ENCODE measurements around the gene RPTOR.

The RPTOR gene

DNA sequence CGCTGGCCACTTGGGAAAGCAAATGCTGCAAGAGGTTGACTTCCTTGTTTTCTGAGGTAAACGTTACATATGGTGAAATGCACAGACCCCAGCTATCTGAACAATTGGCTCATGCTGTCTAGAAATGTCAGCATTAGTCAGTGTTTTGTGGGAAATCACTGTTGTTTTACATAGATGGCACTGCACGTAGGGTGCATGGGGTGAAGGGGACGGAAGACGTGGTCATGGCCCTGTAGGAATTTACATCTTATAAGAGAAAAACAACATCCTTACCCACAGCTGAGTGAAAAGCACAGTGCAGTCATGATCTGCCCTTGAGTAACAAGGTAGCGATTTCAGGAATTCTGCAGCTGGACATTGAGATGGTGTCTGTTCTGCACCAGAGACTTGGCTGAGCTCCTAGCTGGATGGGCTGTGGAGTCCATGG is 15.2 kb downstream of the RPTOR start:
- H3K27ac ChIP-seq (replicated peaks; ENCODE audit: low read length): no peak overlapping the region
- no CpG with 5 or more reads among the region's 6 CpGs for WGBS, 2 donors (ENCODE audit: extremely low coverage in 2 of 2, insufficient read length in 2 of 2, insufficient replicate concordance in 1 of 2)

DNA sequence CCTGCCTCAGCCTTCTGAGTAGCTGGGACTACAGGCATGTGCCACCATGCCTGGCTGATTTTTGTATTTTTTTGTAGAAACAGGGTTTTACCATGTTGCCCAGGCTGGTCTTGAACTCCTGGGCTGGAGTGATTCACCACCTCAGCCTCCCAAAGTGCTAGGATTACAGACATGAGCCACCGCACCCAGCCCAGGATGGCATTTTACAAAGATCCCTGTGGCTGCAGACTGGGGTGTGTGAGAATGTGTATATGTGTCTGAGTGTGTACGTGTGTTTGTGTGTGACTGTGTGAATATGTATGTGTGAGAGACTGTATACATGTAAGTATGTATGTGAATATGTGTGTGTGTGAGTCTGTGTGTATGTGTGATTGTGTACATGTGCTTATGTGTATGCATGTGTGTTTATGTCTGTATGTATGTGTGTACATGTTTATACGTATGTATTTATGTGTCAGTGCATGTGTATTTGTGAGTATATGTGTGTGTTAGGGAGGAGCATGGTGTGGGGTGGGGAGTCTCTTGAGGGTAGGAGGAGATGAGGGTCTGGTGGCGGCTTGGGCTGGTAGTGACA is 17.0 kb downstream of the RPTOR start:
- H2BK15ac ChIP-seq (ENCODE audit: low read length): no peak overlapping the region
- peak overlapping the region; percentile 2 for H3K9ac ChIP-seq (ENCODE audit: low read depth, low read length, poor library complexity)
- H2AFZ ChIP-seq (ENCODE audit: low read length): no peak overlapping the region
- peaks cover 0 to 2% of the 10 kb centered on the region in 2 donors for H3K36me3 ChIP-seq (replicated peaks in 1 of 2; ENCODE audit: control insufficient read depth in 2 of 2, insufficient read depth in 2 of 2, low read length in 2 of 2)
- no peak overlapping the region for H4K91ac ChIP-seq (ENCODE audit: low read depth, low read length, poor library complexity)
- H3K4me2 ChIP-seq (ENCODE audit: insufficient read depth, low read length, poor library complexity, severe bottlenecking): no peak overlapping the region
- H3K23ac ChIP-seq (ENCODE audit: low read depth, low read length, poor library complexity): no peak overlapping the region
- peaks cover 5% of the 10 kb centered on the region for H3K79me1 ChIP-seq (ENCODE audit: low read depth, low read length)
- no peak overlapping the region for H3K4me3 ChIP-seq (ENCODE audit: low read length in 2 of 2)
- H2BK5ac ChIP-seq (ENCODE audit: low read length): no peak overlapping the region
- H3K9me3 ChIP-seq (replicated peaks in 1 of 2; ENCODE audit: control insufficient read depth in 2 of 2, insufficient read depth in 1 of 2, low read depth in 1 of 2, low read length in 2 of 2): no peaks in the 10 kb centered on the region
- no peak overlapping the region for H2BK120ac ChIP-seq (ENCODE audit: low read depth, low read length)
- H3K27me3 ChIP-seq (ENCODE audit: control insufficient read depth in 3 of 3, insufficient read depth in 3 of 3, low read depth in 1 of 3, low read length in 3 of 3): no peaks in the 10 kb centered on the region
- WGBS, 2 donors (ENCODE audit: extremely low coverage in 2 of 2, insufficient read length in 2 of 2, insufficient replicate concordance in 1 of 2): no CpG with 5 or more reads among the region's 4 CpGs
- H2AK5ac ChIP-seq (ENCODE audit: low read depth, low read length): no peak overlapping the region
- DNase-seq (ENCODE audit: low spot score): no peak
- H4K8ac ChIP-seq (ENCODE audit: low read depth, low read length): no peak overlapping the region
- no peak overlapping the region for H3K14ac ChIP-seq (ENCODE audit: low read length)
- no peak overlapping the region for H3K18ac ChIP-seq (ENCODE audit: low read length)
- no peak overlapping the region for H3K4ac ChIP-seq (ENCODE audit: low read length)
- H3K4me1 ChIP-seq (ENCODE audit: control insufficient read depth in 2 of 2, insufficient read depth in 1 of 2, low read depth in 1 of 2, low read length in 2 of 2): peaks cover 7 to 14% of the 10 kb centered on the region in 2 donors
- no peak overlapping the region for H3K27ac ChIP-seq (replicated peaks; ENCODE audit: low read length)
- H2BK12ac ChIP-seq (ENCODE audit: low read length): no peak overlapping the region

More for the DNA sequence above, 15.2 kb downstream of the RPTOR start:
- no peak overlapping the region for H4K91ac ChIP-seq (ENCODE audit: low read depth, low read length, poor library complexity)
- no peak overlapping the region for H2AK5ac ChIP-seq (ENCODE audit: low read depth, low read length)
- H3K27me3 ChIP-seq (ENCODE audit: control insufficient read depth in 3 of 3, insufficient read depth in 3 of 3, low read depth in 1 of 3, low read length in 3 of 3): no peaks in the 10 kb centered on the region
- H3K36me3 ChIP-seq (replicated peaks in 1 of 2; ENCODE audit: control insufficient read depth in 2 of 2, insufficient read depth in 2 of 2, low read length in 2 of 2): peaks cover 0 to 8% of the 10 kb centered on the region in 2 donors
- no peak overlapping the region for H3K14ac ChIP-seq (ENCODE audit: low read length)
- peaks cover 0 to 4% of the 10 kb centered on the region in 2 donors for H3K4me1 ChIP-seq (ENCODE audit: control insufficient read depth in 2 of 2, insufficient read depth in 1 of 2, low read depth in 1 of 2, low read length in 2 of 2)
- no peak for DNase-seq (ENCODE audit: low spot score)
- H3K23ac ChIP-seq (ENCODE audit: low read depth, low read length, poor library complexity): no peak overlapping the region
- no peak overlapping the region for H3K4ac ChIP-seq (ENCODE audit: low read length)
- H2BK12ac ChIP-seq (ENCODE audit: low read length): no peak overlapping the region
- no peak overlapping the region for H2BK120ac ChIP-seq (ENCODE audit: low read depth, low read length)
- no peak overlapping the region for H3K4me2 ChIP-seq (ENCODE audit: insufficient read depth, low read length, poor library complexity, severe bottlenecking)
- H3K79me1 ChIP-seq (ENCODE audit: low read depth, low read length): peaks cover 5% of the 10 kb centered on the region
- no peak overlapping the region for H2BK5ac ChIP-seq (ENCODE audit: low read length)
- no peak overlapping the region for H2BK15ac ChIP-seq (ENCODE audit: low read length)
- no peak overlapping the region for H2AFZ ChIP-seq (ENCODE audit: low read length)
- H4K8ac ChIP-seq (ENCODE audit: low read depth, low read length): no peak overlapping the region
- no peak overlapping the region for H3K9ac ChIP-seq (ENCODE audit: low read depth, low read length, poor library complexity)
- no peaks in the 10 kb centered on the region for H3K9me3 ChIP-seq (replicated peaks in 1 of 2; ENCODE audit: control insufficient read depth in 2 of 2, insufficient read depth in 1 of 2, low read depth in 1 of 2, low read length in 2 of 2)
- H3K18ac ChIP-seq (ENCODE audit: low read length): no peak overlapping the region
- no peak overlapping the region for H3K4me3 ChIP-seq (ENCODE audit: low read length in 2 of 2)

DNA sequence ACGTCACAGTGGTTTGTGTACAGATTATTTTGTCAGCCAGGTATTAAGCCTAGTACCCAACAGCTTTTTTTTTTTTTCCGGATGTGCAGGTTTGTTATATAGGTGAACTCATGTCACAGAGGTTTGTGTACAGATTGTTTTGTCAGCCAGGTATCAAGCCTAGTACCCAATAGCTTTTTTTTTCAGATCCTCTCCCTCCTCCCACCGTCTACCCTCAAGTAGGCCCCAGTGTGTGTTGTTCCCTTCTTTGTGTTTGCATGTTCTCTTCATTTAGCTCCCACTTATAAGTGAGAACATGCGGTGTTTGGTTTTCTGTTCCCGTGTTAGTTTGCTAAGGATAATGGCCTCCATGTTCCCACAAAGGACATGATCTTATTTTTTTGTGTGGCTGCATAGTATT is 19.9 kb downstream of the RPTOR start:
- Histone ChIP-seq H3K4me3 (ENCODE audit: low read length in 2 of 2) (no peak overlapping the region), H3K23ac (ENCODE audit: low read depth, low read length, poor library complexity) (no peak overlapping the region), H3K4ac (ENCODE audit: low read length) (no peak overlapping the region), H4K8ac (ENCODE audit: low read depth, low read length) (no peak overlapping the region), H3K27me3 (ENCODE audit: control insufficient read depth in 3 of 3, insufficient read depth in 3 of 3, low read depth in 1 of 3, low read length in 3 of 3) (no peaks in the 10 kb centered on the region), H3K79me1 (ENCODE audit: low read depth, low read length) (peaks cover 2% of the 10 kb centered on the region), H3K9me3 (replicated peaks in 1 of 2; ENCODE audit: control insufficient read depth in 2 of 2, insufficient read depth in 1 of 2, low read depth in 1 of 2, low read length in 2 of 2) (peaks cover 0 to 3% of the 10 kb centered on the region in 2 donors), H3K4me2 (ENCODE audit: insufficient read depth, low read length, poor library complexity, severe bottlenecking) (no peak overlapping the region), H3K27ac (replicated peaks; ENCODE audit: low read length) (no peak overlapping the region), H2AK5ac (ENCODE audit: low read depth, low read length) (no peak overlapping the region), H2AFZ (ENCODE audit: low read length) (no peak overlapping the region), H4K91ac (ENCODE audit: low read depth, low read length, poor library complexity) (no peak overlapping the region), H3K18ac (ENCODE audit: low read length) (no peak overlapping the region), H3K9ac (ENCODE audit: low read depth, low read length, poor library complexity) (no peak overlapping the region), H2BK15ac (ENCODE audit: low read length) (no peak overlapping the region), H2BK120ac (ENCODE audit: low read depth, low read length) (no peak overlapping the region), H3K4me1 (ENCODE audit: control insufficient read depth in 2 of 2, insufficient read depth in 1 of 2, low read depth in 1 of 2, low read length in 2 of 2) (peaks cover 7 to 10% of the 10 kb centered on the region in 2 donors), H2BK5ac (ENCODE audit: low read length) (no peak overlapping the region), H3K14ac (ENCODE audit: low read length) (no peak overlapping the region), H3K36me3 (replicated peaks in 1 of 2; ENCODE audit: control insufficient read depth in 2 of 2, insufficient read depth in 2 of 2, low read length in 2 of 2) (no peaks in the 10 kb centered on the region), H2BK12ac (ENCODE audit: low read length) (no peak overlapping the region)
- DNase-seq (ENCODE audit: low spot score): no peak
- WGBS, 2 donors (ENCODE audit: extremely low coverage in 2 of 2, insufficient read length in 2 of 2, insufficient replicate concordance in 1 of 2): no CpG with 5 or more reads among the region's 5 CpGs

DNA sequence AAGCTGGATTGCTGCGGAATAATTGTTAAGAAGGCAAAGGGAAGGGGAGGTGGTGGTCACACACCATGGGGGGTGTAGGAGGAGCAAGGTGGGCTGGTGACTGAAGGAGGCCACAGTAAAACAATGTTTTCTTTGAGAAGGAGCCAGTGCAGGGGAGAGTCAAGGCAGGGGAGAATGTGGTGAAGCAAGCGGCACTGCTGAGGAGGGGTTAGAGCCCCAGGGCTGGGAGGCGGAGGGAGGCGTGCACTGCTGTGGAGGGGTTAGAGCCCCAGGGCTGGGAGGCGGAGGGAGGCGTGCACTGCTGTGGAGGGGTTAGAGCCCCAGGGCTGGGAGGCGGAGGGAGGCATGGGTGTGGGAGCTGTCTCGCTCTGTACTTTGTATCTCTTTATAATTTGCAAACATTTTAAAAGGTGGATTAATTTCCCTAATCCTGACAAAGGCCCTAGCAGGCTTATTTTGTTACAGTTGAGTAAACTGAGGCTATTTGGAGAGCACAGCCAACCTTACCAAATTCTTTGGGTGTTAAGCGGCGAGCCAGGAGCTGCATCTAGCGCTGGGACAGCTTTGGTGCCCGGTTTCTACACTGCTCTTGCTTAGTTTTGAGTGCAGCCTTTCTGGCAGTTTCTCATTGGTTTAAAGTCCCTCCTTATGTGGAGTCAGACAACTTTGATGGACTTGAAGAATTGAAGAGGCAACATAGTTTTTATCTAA is 20.9 kb downstream of the RPTOR start:
- Histone ChIP-seq H3K4ac (ENCODE audit: low read length) (no peak overlapping the region), H3K27ac (replicated peaks; ENCODE audit: low read length) (no peak overlapping the region), H4K91ac (ENCODE audit: low read depth, low read length, poor library complexity) (no peak overlapping the region), H3K9ac (ENCODE audit: low read depth, low read length, poor library complexity) (no peak overlapping the region), H3K36me3 (replicated peaks in 1 of 2; ENCODE audit: control insufficient read depth in 2 of 2, insufficient read depth in 2 of 2, low read length in 2 of 2) (no peaks in the 10 kb centered on the region), H2AK5ac (ENCODE audit: low read depth, low read length) (no peak overlapping the region), H3K27me3 (ENCODE audit: control insufficient read depth in 3 of 3, insufficient read depth in 3 of 3, low read depth in 1 of 3, low read length in 3 of 3) (no peaks in the 10 kb centered on the region), H2BK5ac (ENCODE audit: low read length) (no peak overlapping the region), H3K23ac (ENCODE audit: low read depth, low read length, poor library complexity) (no peak overlapping the region), H2BK120ac (ENCODE audit: low read depth, low read length) (no peak overlapping the region), H2AFZ (ENCODE audit: low read length) (no peak overlapping the region), H4K8ac (ENCODE audit: low read depth, low read length) (no peak overlapping the region), H3K4me1 (ENCODE audit: control insufficient read depth in 2 of 2, insufficient read depth in 1 of 2, low read depth in 1 of 2, low read length in 2 of 2) (peaks cover 7 to 10% of the 10 kb centered on the region in 2 donors), H3K4me2 (ENCODE audit: insufficient read depth, low read length, poor library complexity, severe bottlenecking) (no peak overlapping the region), H3K79me1 (ENCODE audit: low read depth, low read length) (peaks cover 2% of the 10 kb centered on the region), H3K18ac (ENCODE audit: low read length) (no peak overlapping the region), H3K14ac (ENCODE audit: low read length) (no peak overlapping the region), H2BK15ac (ENCODE audit: low read length) (no peak overlapping the region), H3K9me3 (replicated peaks in 1 of 2; ENCODE audit: control insufficient read depth in 2 of 2, insufficient read depth in 1 of 2, low read depth in 1 of 2, low read length in 2 of 2) (peaks cover 0 to 3% of the 10 kb centered on the region in 2 donors), H2BK12ac (ENCODE audit: low read length) (no peak overlapping the region), H3K4me3 (ENCODE audit: low read length in 2 of 2) (no peak overlapping the region)
- DNase-seq (ENCODE audit: low spot score): no peak
- no CpG with 5 or more reads among the region's 12 CpGs for WGBS, 2 donors (ENCODE audit: extremely low coverage in 2 of 2, insufficient read length in 2 of 2, insufficient replicate concordance in 1 of 2)

All from neuronal stem cell (in vitro differentiated cells).